ENCODE measurements around the gene HBA1. TPM values are rescaled to one million over a fixed set of nuclear protein-coding genes. Genes with fewer than 3 reads are reported as not detected.

The HBA1 gene
- total RNA-seq, 3 donors from 2014 or later (not counting 1 experiment from before 2014, with no cell fraction given) = 16.9 TPM; not detected in 2

DNA sequence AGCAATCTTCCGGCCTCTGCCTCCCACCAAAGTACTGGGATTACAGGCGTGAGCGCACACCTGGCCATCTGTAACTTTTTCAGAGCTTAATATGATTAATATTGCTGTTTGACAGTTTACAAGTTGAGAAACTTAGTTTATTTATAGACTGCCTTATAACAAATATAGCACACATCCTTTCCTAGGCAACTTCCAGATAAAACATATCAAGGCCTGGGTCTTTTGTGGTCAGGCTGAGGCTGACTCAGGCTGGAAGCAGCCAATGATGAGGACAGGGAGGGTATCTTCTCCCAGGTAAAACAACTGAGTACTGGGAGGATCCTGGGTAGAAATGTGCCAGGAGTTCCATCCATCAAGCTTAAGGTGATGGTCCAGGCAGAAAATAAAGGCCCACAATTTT lies 36.5 kb downstream of the HBA1 start:
- Mint-ChIP-seq H3K4me3 (no peak overlapping the region), H3K36me3 (peaks cover 8% of the 10 kb centered on the region), H3K27me3 (ENCODE audit: low read depth in 2 of 2) (no peaks in the 10 kb centered on the region), H3K4me1 (peaks cover 0 to 8% of the 10 kb centered on the region in 2 donors), H3K27ac (no peak overlapping the region), H3K9me3 (no peaks in the 10 kb centered on the region)
- intact Hi-C loops (cut with micrococcal nuclease) = no loop called here
- Histone ChIP-seq H3K9me3 (ENCODE audit: control insufficient read depth, insufficient read depth, low read length) (no peaks in the 10 kb centered on the region), H3K4me3 (ENCODE audit: low read length) (no peak overlapping the region), H3K27ac (ENCODE audit: low read length) (no peak overlapping the region), H3K36me3 (ENCODE audit: control insufficient read depth, insufficient read depth, low read length) (peaks cover 59% of the 10 kb centered on the region), H3K27me3 (ENCODE audit: control insufficient read depth, insufficient read depth, low read length) (no peaks in the 10 kb centered on the region), H3K4me1 (ENCODE audit: control insufficient read depth, insufficient read depth, low read length) (no peaks in the 10 kb centered on the region)
- 100% methylated on average over 3 of the region's 3 CpGs for WGBS (ENCODE audit: insufficient coverage)
- no peak for ATAC-seq
- DNase-seq = no peak
- TF ChIP-seq, protein P1, sequence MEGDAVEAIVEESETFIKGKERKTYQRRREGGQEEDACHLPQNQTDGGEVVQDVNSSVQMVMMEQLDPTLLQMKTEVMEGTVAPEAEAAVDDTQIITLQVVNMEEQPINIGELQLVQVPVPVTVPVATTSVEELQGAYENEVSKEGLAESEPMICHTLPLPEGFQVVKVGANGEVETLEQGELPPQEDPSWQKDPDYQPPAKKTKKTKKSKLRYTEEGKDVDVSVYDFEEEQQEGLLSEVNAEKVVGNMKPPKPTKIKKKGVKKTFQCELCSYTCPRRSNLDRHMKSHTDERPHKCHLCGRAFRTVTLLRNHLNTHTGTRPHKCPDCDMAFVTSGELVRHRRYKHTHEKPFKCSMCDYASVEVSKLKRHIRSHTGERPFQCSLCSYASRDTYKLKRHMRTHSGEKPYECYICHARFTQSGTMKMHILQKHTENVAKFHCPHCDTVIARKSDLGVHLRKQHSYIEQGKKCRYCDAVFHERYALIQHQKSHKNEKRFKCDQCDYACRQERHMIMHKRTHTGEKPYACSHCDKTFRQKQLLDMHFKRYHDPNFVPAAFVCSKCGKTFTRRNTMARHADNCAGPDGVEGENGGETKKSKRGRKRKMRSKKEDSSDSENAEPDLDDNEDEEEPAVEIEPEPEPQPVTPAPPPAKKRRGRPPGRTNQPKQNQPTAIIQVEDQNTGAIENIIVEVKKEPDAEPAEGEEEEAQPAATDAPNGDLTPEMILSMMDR (IDR thresholded peaks at IDR 0.05) = no peak

DNA sequence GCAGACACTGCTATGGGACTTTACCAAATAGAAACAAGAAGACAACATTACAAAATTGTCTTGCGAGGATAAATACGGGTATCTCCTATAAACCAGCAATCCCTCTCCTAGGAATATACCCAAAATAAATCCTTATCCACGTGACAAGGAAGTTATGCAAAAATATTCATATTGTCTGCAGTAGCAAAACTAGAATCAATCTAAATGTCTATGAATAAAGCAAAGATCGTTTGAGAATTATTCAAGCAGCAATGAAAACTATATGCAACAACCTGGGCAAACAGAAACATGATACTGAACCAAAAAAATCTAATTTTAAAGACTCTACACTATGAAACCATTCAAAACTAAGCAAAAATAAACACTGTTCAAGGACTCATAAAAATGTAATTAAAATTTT lies 43.5 kb downstream of the HBA1 start:
- H3K9me3 Mint-ChIP-seq = no peaks in the 10 kb centered on the region
- no peak overlapping the region for H3K4me3 Mint-ChIP-seq
- TF ChIP-seq, protein P1 (IDR thresholded peaks at IDR 0.05) = no peak
- intact Hi-C loops (cut with micrococcal nuclease) = no loop called here
- WGBS (ENCODE audit: insufficient coverage) = 82% methylated on average over 4 of the region's 4 CpGs
- no peaks in the 10 kb centered on the region for H3K9me3 ChIP-seq (ENCODE audit: control insufficient read depth, insufficient read depth, low read length)
- H3K27ac Mint-ChIP-seq = no peak overlapping the region
- H3K36me3 Mint-ChIP-seq = peaks cover 10% of the 10 kb centered on the region
- DNase-seq (no peak), ATAC-seq (no peak)
- no peaks in the 10 kb centered on the region for H3K27me3 Mint-ChIP-seq (ENCODE audit: low read depth in 2 of 2)
- H3K27ac ChIP-seq (ENCODE audit: low read length) = no peak overlapping the region
- no peaks in the 10 kb centered on the region for H3K27me3 ChIP-seq (ENCODE audit: control insufficient read depth, insufficient read depth, low read length)
- peaks cover 5 to 14% of the 10 kb centered on the region in 2 donors for H3K4me1 Mint-ChIP-seq
- H3K4me3 ChIP-seq (ENCODE audit: low read length) = no peak overlapping the region
- H3K4me1 ChIP-seq (ENCODE audit: control insufficient read depth, insufficient read depth, low read length) = no peaks in the 10 kb centered on the region
- peaks cover 58% of the 10 kb centered on the region for H3K36me3 ChIP-seq (ENCODE audit: control insufficient read depth, insufficient read depth, low read length)

Other genes starting within 250 kb of the HBA1 start
- gene POLR3K, start 123.1 kb upstream of the HBA1 start, total RNA-seq = 10 to 100 TPM; 10.6 to 14.6 (median 11.3) TPM
- gene SNRNP25, start 122.9 kb upstream of the HBA1 start, total RNA-seq = 10 to 100 TPM in 2 of 3 donors, 1 to 10 TPM in 1; 6.4 to 13.4 (median 13.2) TPM
- 1 to 10 TPM in 1 of 3 donors, under 1 TPM in 2; 0.26 to 1.1 (median 0.78) TPM for gene RHBDF1, start 104.0 kb upstream of the HBA1 start, total RNA-seq
- 10 to 100 TPM; 29.9 to 34.3 (median 31.5) TPM for gene MPG, start 98.5 kb upstream of the HBA1 start, total RNA-seq
- gene NPRL3, start 38.0 kb upstream of the HBA1 start, total RNA-seq = 10 to 100 TPM; 44.8 to 62.1 (median 55.7) TPM
- not detected for gene HBZ, start 24.0 kb upstream of the HBA1 start, total RNA-seq
- gene HBM, start 10.7 kb upstream of the HBA1 start, total RNA-seq = not detected
- 1 to 10 TPM in 2 of 3 donors, not detected in 1; 3.2 to 9.9 TPM for gene HBA2, start 3.8 kb upstream of the HBA1 start, total RNA-seq
- gene HBQ1, start 3.8 kb downstream of the HBA1 start, total RNA-seq = 1 to 10 TPM in 2 of 3 donors, not detected in 1; 1.0 to 2.0 TPM
- gene LUC7L, start 52.8 kb downstream of the HBA1 start, total RNA-seq = 100 to 1,000 TPM; 129 to 168 (median 153) TPM
- 10 to 100 TPM; 32.4 to 42.6 (median 40.7) TPM for gene FAM234A, start 58.1 kb downstream of the HBA1 start, total RNA-seq
- under 1 TPM in 1 of 3 donors, not detected in 2; 0.25 TPM for gene RGS11, start 99.3 kb downstream of the HBA1 start, total RNA-seq
- gene ARHGDIG, start 103.9 kb downstream of the HBA1 start, total RNA-seq = 1 to 10 TPM in 1 of 3 donors, under 1 TPM in 1, not detected in 1; 0.49 to 1.4 TPM
- not detected for gene PDIA2, start 106.5 kb downstream of the HBA1 start, total RNA-seq
- 100 to 1,000 TPM; 100 to 122 (median 106) TPM for gene AXIN1, start 176.0 kb downstream of the HBA1 start, total RNA-seq
- 10 to 100 TPM; 33.9 to 38.9 (median 37.5) TPM for gene MRPL28, start 193.9 kb downstream of the HBA1 start, total RNA-seq
- gene PGAP6, start 205.3 kb downstream of the HBA1 start, total RNA-seq = 10 to 100 TPM; 48.0 to 66.7 (median 54.2) TPM
- gene NME4, start 220.5 kb downstream of the HBA1 start, total RNA-seq = 10 to 100 TPM; 10.7 to 27.4 (median 25.4) TPM
- 10 to 100 TPM in 2 of 3 donors, 1 to 10 TPM in 1; 9.5 to 13.0 (median 12.9) TPM for gene DECR2, start 225.2 kb downstream of the HBA1 start, total RNA-seq
- 10 to 100 TPM; 51.0 to 61.2 (median 55.3) TPM for gene RAB11FIP3, start 249.0 kb downstream of the HBA1 start, total RNA-seq